Mononuclear cell (primary cell): Measurements from ENCODE around the gene PALM3. TPM values are rescaled to one million over a fixed set of nuclear protein-coding genes. Genes with fewer than 3 reads are reported as not detected.
"Not testable (repeated sequence)": the region's sequence is repeated elsewhere in the genome, so short reads cannot be mapped to it uniquely, and the experiment has no call there.

Experiments
- H3K27me3 ChIP-seq: 2 replicates; pipeline ENCODE4 v1.6.0; 2011; ENCODE audit warnings: low read length, control low read depth; ENCODE audit not compliant: insufficient read depth
- H3K4me1 ChIP-seq: 2 replicates; pipeline ENCODE4 v1.5.1; 2011; ENCODE audit warnings: mild to moderate bottlenecking, low read length, control low read depth; ENCODE audit not compliant: insufficient read depth
- H3K4me3 ChIP-seq: 2 replicates; pipeline ENCODE4 v1.5.1; 2011; ENCODE audit warnings: mild to moderate bottlenecking, low read length, moderate library complexity
- H3K9me3 ChIP-seq: 2 replicates; pipeline ENCODE4 v1.5.1; 2011; ENCODE audit warnings: low read depth, mild to moderate bottlenecking, control low read depth, low read length
- total RNA-seq: library from RNA; depleted of rRNA; stranded (reverse); fragments of >200 nt; gene quantifications from one replicate; pipeline ENCODE4 v1.2.3, GENCODE V29; 2012

The PALM3 gene
- total RNA-seq, 1 donor = under 0.01 TPM

DNA sequence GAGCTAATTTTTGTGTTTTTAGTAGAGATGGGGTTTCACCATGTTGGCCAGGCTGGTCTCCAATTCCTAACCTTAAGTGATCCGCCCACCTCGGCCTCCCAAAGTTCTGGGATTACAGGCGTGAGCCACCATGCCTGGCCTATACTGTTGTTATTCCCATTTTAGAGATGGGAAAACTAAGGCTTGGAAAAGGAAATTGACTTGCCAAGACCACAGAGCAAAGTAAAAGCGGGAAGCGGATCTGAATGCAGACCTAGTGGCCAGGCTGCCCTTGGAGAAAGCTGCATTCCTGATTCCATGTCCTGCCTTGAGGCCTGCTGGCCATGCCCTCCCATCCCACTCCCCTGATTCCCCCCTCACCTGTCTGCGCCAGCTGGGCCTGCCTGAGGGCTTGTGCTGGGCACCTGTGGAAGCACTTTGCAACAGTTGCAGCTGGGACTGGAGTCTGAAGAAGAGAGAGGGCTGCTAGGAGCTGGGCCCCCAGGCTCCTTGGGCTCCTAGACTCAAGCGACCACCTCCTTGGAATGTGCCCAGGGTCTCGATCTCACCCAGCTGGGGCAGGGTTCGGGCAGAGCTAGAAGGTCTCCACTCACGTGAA, 5.7 kb downstream of the PALM3 start:
- peaks cover 25% of the 10 kb centered on the region for H3K27me3 ChIP-seq
- no peaks in the 10 kb centered on the region for H3K9me3 ChIP-seq
- no peak overlapping the region for H3K4me3 ChIP-seq
- peaks cover 16% of the 10 kb centered on the region for H3K4me1 ChIP-seq

DNA sequence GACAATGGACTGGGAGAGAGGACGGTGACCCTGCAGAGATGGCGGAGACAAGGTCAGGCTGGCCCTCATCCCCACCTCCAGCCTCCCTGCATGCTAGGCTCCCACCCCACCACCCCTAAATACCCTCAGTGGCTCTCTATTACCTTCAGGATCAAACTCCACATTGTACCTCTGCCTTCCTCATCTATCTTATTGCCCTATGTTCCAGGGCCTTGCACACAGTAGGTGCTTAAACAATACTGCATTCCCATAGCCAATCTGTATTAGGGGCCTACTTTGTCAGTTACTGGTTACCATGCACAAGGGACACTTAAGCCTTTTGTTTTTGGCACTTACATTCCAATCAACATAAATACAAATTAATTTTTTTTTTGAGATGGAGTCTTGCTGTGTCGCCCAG, 6.5 kb downstream of the PALM3 start:
- H3K9me3 ChIP-seq = no peaks in the 10 kb centered on the region

DNA sequence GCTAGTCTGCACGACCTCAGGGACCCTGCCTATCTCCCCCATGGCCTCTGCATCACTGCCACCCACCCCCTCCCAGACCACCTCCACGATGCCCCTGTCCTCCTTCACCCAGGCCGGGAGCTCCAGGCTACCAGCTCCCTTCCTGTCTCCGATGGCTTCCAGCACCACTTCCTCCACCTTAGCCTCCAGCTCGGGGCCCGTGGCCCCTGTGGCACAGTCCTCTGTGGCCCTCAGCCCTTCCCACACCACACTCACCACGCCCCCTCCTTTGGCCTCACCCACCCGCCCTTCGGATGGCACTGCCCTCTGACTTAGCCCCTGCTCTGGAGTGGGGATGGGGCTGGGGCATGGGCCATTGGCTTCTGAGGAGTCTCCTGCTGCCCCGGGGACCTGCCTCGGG, 7.2 kb downstream of the PALM3 start:
- H3K4me3 ChIP-seq = no peak overlapping the region

More for the DNA sequence above, 6.5 kb downstream of the PALM3 start:
- Histone ChIP-seq H3K4me3 (no peak overlapping the region), H3K27me3 (peaks cover 24% of the 10 kb centered on the region), H3K4me1 (peaks cover 16% of the 10 kb centered on the region)

DNA sequence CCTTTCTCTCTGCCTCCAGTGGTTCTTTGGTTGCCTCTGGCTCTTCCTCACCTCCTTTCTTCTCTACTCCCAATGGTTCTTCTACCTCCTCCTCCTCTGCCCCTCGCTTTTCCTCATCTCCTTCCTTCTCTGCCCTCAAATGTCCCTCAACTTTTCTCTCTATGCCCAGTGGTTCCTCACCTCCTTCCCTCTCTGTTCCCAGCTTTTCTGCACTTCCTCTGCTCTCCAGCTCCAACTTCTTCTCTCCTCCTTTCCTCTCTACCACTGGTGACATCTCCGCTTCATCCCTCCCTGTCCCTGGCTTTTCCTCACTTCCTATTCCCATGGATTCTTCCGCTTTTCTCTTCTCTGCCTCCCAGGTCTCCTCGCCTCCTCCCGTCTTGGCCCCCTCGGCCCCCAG, 7.8 kb downstream of the PALM3 start:
- Histone ChIP-seq H3K27me3 (peaks cover 12% of the 10 kb centered on the region), H3K4me1 (peaks cover 15% of the 10 kb centered on the region), H3K9me3 (no peaks in the 10 kb centered on the region), H3K4me3 (no peak overlapping the region)

More for the DNA sequence above, 7.2 kb downstream of the PALM3 start:
- H3K9me3 ChIP-seq = no peaks in the 10 kb centered on the region
- H3K4me1 ChIP-seq = peaks cover 16% of the 10 kb centered on the region
- peaks cover 18% of the 10 kb centered on the region for H3K27me3 ChIP-seq

DNA sequence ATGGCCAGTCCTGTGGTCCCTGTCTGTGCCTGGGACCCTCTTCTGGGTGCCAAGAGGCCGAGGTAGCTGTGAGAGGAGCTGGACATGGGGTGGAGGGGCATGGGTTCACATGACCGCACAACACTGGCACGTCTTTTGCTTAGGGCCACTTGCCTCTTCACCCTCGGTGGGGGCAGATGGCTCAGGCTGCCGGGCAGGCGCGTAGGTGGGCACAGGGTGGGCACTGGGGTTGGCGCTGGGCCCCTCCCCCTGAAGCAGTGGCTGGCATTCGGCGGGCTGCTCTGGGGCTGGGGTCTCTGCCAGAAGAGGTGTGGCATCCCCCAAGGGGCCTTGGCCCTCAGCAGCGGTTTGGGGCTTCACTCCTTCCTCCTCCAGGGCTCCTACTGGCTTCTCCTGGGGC, 8.4 kb downstream of the PALM3 start:
- Histone ChIP-seq H3K27me3 (peaks cover 6% of the 10 kb centered on the region), H3K4me1 (peaks cover 9% of the 10 kb centered on the region), H3K4me3 (no peak overlapping the region), H3K9me3 (no peaks in the 10 kb centered on the region)

DNA sequence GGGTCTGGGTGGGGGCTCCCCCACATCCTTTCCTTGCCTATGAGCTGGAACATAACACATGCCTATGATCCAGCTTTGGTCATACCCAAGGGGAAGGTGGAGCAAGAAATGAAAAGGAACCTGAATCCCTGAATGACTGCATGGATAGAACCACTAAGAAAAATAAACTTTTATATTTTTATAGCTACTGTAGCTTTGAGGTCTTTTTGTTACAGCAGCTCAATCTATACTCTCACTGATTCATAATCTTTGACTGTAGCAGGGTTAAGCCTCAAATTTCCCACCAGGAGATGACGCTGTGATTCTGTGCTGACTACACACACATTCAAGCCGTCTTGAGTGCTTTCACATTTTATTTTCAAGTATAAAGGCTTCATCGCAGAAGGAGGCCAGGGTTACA, 8.8 kb downstream of the PALM3 start:
- H3K27me3 ChIP-seq = peaks cover 1% of the 10 kb centered on the region
- no peaks in the 10 kb centered on the region for H3K9me3 ChIP-seq
- H3K4me1 ChIP-seq = peaks cover 4% of the 10 kb centered on the region
- H3K4me3 ChIP-seq = no peak overlapping the region

DNA sequence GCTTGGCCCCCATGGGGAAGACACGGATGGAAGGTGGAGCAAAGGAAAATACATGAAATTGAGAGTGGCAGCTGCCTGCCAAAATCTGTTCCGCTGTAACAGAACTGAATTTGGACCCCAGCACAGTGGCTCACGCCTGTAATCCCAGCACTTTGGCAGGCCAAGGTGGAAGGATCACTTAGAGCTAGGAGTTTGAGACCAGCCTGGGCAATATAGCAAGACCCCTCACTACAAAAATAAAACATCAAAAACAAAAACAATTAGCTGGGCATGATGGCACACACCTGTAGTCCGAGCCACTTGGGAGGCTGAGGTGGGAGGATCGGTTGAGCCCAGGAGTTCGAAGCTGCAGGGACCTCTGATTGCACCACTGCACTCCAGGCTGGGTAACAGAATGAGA, 9.4 kb downstream of the PALM3 start:
- H3K27me3 ChIP-seq = no peaks in the 10 kb centered on the region
- H3K4me3 ChIP-seq = no peak overlapping the region
- no peaks in the 10 kb centered on the region for H3K9me3 ChIP-seq
- no peaks in the 10 kb centered on the region for H3K4me1 ChIP-seq

DNA sequence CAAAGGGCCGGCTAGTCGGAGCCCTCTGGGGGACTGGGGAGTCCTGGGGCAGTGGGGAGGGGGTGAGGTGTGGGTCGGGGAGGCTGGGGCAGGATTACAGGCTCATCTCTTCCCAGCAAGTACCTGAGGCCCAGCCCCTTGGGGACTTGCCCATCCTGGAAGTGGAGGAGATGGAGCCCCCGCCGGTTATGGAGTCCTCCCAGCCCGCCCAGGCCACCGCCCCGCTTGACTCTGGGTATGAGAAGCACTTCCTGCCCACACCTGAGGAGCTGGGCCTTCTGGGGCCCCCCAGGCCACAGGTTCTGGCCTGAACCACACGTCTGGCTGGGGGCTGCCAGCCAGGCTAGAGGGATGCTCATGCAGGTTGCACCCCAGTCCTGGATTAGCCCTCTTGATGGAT, 9.9 kb downstream of the PALM3 start:
- Histone ChIP-seq H3K4me3 (no peak overlapping the region), H3K4me1 (no peaks in the 10 kb centered on the region), H3K27me3 (no peaks in the 10 kb centered on the region), H3K9me3 (no peaks in the 10 kb centered on the region)

DNA sequence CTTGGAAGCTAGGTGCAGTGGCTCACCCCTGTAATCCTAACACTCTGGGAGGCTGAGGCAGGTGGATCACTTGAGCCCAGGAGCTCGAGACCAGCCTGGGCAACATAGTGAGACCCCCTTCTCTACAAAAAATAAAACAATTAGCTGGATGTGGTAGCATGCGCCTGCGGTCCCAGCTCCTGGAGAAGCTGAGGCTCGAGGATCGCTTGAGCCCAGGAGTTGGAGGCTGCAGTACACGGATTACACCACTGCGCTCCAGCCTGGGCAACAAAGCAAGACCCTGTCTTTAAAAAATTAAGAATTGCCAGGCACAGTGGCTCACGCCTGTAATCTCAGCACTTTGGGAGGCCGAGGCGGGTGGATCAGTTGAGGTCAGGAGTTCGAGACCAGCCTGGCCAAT, 10.9 kb downstream of the PALM3 start:
- H3K9me3 ChIP-seq, H3K4me1 ChIP-seq, H3K27me3 ChIP-seq, H3K4me3 ChIP-seq: not testable (repeated sequence)

DNA sequence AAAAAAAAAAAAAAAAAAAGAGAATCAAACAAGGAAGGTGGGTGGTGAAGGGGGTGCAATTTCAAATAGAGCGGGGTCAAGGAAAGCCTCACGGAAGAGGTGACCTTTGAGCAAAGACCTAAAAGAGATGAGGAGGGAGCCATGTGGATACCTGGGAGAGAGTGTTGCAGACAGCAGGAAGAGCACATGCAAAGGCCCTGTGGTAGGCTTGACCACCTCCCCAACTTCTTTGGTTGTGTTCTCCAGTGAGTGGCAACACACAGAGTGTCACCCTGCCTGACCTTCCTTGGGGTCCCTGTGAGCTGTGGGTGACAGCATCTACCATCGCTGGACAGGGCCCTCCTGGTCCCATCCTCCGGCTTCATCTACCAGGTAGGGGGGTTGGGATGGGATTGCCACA, 11.4 kb downstream of the PALM3 start:
- Histone ChIP-seq H3K4me3 (no peak overlapping the region), H3K9me3 (no peaks in the 10 kb centered on the region), H3K27me3 (no peaks in the 10 kb centered on the region), H3K4me1 (no peaks in the 10 kb centered on the region)

DNA sequence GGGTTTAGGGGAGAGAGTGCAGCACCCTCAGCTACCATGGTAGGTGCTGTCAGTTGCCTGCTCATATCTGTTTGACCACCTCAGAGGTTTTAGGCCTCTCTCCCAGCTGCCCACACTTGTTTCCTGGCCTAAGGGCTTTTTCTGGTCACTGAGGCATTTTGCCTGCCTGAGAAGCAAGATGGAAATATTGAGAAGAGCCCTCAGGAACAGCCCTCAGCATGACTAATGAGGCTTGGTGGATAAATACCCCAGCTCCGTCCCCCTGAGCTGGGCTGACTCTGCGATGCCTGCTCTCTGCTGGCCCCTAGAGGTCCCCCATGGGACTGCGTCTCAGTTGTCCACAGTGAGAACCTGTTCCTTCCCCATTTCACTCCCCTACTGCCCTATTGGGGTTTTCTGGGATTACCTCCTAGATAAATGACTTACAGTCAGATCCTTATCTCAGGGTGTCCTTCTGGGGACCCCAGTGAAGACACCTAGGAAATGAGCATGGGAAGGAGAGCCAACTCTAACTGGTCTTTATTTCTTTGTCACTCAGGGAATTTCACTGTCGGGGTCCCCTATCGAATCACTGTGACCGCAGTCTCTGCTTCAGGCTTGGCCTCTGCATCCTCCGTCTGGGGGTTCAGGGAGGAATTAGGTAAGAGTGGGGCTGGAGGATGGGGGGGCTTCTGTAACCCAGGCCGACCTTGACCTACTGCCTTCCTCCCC, 13.3 kb downstream of the PALM3 start:
- no peaks in the 10 kb centered on the region for H3K4me1 ChIP-seq
- no peak overlapping the region for H3K4me3 ChIP-seq
- no peaks in the 10 kb centered on the region for H3K9me3 ChIP-seq
- no peaks in the 10 kb centered on the region for H3K27me3 ChIP-seq

DNA sequence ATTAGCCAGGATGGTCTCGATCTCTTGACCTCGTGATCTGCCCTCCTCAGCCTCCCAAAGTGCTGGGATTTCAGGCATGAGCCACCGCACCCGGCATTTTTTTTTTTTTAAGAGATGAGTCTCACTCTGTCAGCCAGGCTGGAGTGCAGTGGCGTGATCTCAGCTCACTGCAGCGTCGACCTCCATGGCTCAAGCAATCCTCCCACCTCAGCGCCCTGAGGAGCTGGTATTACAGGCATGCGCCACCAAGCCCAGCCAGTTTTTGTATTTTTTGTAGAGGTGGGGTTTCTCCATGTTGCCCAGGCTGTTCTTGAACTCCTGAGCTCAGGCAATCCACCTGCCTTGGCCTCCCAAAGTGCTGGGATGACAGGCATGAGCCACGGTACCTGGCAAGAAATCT, 14.0 kb downstream of the PALM3 start:
- H3K9me3 ChIP-seq, H3K4me1 ChIP-seq, H3K27me3 ChIP-seq, H3K4me3 ChIP-seq: not testable (repeated sequence)

DNA sequence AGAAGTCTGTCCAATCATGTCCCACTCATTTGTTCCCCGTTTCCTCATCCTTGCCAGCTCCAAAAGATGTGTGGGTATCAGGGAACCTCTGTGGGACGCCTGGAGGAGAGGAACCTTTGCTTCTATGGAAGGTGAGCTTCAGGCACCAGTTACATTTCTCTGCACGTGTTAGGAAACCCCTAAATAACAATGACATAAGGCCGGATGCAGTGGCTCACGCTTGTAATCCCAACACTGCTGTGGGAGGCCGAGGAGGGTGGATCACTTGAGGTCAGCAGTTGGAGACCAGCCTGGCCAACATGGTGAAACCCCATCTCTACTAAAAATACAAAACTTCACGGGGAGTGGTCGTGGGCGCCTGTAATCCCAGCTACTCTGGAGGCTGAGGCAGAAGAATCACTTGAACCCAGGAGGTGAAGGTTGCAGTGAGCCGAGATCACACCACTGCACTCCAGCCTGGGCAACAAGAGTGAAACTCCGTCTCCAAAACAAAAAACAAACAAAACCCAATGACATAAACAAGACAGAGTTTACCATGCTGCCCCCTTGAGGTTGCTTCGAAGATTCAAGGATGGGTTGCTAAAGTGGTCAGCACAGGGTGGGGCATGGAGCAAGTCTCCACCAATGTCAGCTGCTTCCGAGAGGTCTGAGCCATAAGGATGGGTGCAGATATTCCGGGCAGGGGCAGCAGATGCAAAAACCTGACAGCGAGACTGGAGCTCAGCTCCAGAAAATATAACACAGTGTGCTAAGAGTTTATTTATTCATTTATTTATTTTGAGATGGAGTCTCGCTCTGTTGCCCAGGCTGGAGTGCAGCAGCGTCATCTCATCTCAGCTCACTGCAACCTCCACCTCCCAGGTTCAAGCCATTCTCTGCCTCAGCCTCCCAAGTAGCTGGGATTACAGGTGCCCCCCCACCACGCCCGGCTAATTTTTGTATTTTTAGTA, 18.9 kb downstream of the PALM3 start:
- not testable (repeated sequence) for H3K27me3 ChIP-seq, H3K4me3 ChIP-seq, H3K4me1 ChIP-seq, H3K9me3 ChIP-seq

DNA sequence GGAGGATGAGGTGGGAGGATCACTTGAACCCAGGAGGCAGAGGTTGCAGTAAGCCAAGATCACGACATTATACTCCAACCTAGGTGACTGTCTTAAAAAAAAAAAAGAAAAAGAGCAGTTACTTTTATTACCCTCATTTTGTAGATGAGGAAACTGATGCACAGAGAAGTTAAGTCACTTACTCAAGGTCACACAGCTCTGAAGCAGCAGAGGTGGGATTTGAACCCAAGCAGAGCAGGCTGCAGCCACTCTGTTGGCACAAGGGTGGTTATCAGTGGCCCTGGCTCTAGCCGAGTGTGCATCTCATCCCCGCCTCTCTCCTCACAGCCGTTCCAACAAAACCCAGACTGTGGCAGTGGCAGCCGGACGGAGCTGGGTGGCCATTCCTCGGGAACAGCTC, 22.7 kb downstream of the PALM3 start:
- peaks cover 7% of the 10 kb centered on the region for H3K4me1 ChIP-seq
- H3K27me3 ChIP-seq = no peaks in the 10 kb centered on the region
- H3K9me3 ChIP-seq = no peaks in the 10 kb centered on the region
- no peak overlapping the region for H3K4me3 ChIP-seq

DNA sequence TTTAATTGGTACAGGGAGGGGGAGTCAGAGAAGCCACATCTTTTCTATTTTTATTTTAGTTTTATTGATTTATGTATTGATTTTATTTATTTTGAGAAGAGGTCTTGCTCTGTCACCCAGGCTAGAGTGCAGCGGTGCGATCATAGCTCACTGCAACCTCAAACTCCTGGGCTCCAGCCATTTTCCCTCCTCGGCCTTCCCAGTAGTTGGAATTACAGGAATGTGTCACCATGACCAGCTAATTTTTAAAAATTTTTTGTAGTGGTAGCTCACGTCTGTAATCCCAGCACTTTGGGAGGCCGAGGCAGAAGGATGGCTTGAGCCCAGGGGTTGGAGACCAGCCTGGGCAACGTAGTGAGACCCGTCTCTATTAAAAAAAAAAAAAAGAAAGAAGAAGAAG, 26.2 kb downstream of the PALM3 start:
- H3K4me3 ChIP-seq = no peak overlapping the region
- H3K27me3 ChIP-seq = no peaks in the 10 kb centered on the region
- H3K9me3 ChIP-seq = no peaks in the 10 kb centered on the region
- H3K4me1 ChIP-seq = peaks cover 18% of the 10 kb centered on the region
